ENCODE results near the gene EIF6. TPM values are rescaled to one million over a fixed set of nuclear protein-coding genes. Genes with fewer than 3 reads are reported as not detected.
"Not testable (repeated sequence)": the region's sequence is repeated elsewhere in the genome, so short reads cannot be mapped to it uniquely, and the experiment has no call there.

Gene EIF6
- total and polyA plus RNA-seq, 2 of the 8 experiments (the other 6 are each of a cell fraction or from before 2014, with no cell fraction given): 184 to 319 TPM

- Histone ChIP-seq H3K27ac (ENCODE audit: low read depth, low read length) (peak overlapping the region; percentile 99), H3K4me1 (replicated peaks in 1 of 4; ENCODE audit: control insufficient read depth in 3 of 4, insufficient read depth in 4 of 4, low read length in 3 of 4) (peaks cover 16 to 39% (median 30%) of the 10 kb centered on the region in 4 experiments), H4K91ac (replicated peaks; ENCODE audit: insufficient read length, low read length) (peak overlapping the region; percentile 98), H2BK120ac (replicated peaks; ENCODE audit: low read depth, low read length) (peak overlapping the region; percentile 98), H4K8ac (ENCODE audit: extremely low read depth, insufficient read depth, low read length) (peak overlapping the region; percentile 93; the same call in 1 of the 2 replicates), H3K23ac (ENCODE audit: insufficient read length) (peak overlapping the region; percentile 13), H4K5ac (ENCODE audit: insufficient read length, low read depth, low read length) (peak overlapping the region; percentile 97), H2BK5ac (ENCODE audit: low read depth, low read length) (peak overlapping the region; percentile 97), H2AK5ac (ENCODE audit: low read depth, low read length) (peak overlapping the region; percentile 100), H3K4ac (replicated peaks; ENCODE audit: insufficient read length, low read depth, low read length) (peak overlapping the region; percentile 23), H3K9ac (replicated peaks in 1 of 4; ENCODE audit: extremely low read depth in 1 of 4, low read depth in 3 of 4, low read length in 3 of 4) (peak overlapping the region in 3 of 4 experiments; percentile 84 to 86 (median 85); a peak in 6 of 7 replicates), H3K56ac (replicated peaks; ENCODE audit: insufficient read length, low read depth, low read length) (peak overlapping the region; percentile 62), H2BK20ac (ENCODE audit: low read length) (peak overlapping the region; percentile 98), H3K4me3 (ENCODE audit: extremely low read depth in 1 of 4, insufficient read depth in 2 of 4, low read depth in 3 of 4, low read length in 4 of 4) (peak overlapping the region in 3 of 4 experiments; percentile 9 to 39 (median 16); a peak in 3 of 8 replicates), H3K18ac (ENCODE audit: extremely low read depth, low read length) (peak overlapping the region; percentile 99), H2BK12ac (ENCODE audit: low read depth, low read length) (peak overlapping the region; percentile 100), H3K4me2 (ENCODE audit: insufficient read depth in 1 of 2, low read depth in 2 of 2, low read length in 2 of 2) (peak overlapping the region; percentile 64 to 88)
- ChIA-PET POLR2A (ENCODE audit: partially characterized antibody) (interaction anchor here (0.6 to 7.2 kb wide), 40 partner anchors 11 to 567 kb away, joined by 3 to 98 read pairs (median 4); partner anchors contain the start of genes EDEM2, EIF6, MMP24 and MMP24OS), CTCF (ENCODE audit: partially characterized antibody) (interaction anchor here (0.7 to 11.5 kb wide), 11 partner anchors 11 to 161 kb away, joined by 3 to 135 read pairs (median 4); partner anchors contain the start of genes EDEM2 and MMP24)
- H3K14ac ChIP-seq (ENCODE audit: insufficient read length); H2BK15ac ChIP-seq (ENCODE audit: low read length); H2AFZ ChIP-seq (ENCODE audit: low read length); H3K79me1 ChIP-seq (ENCODE audit: low read depth, low read length); H3K27me3 ChIP-seq (replicated peaks in 1 of 4; ENCODE audit: control insufficient read depth in 3 of 4, extremely low read depth in 1 of 4, insufficient read depth in 3 of 4, low read length in 3 of 4); H4K20me1 ChIP-seq (replicated peaks in 1 of 2; ENCODE audit: control insufficient read depth in 1 of 2, insufficient read depth in 2 of 2, low read length in 2 of 2); H3K23me2 ChIP-seq (ENCODE audit: low read depth, low read length); H3K79me2 ChIP-seq (ENCODE audit: control insufficient read depth in 1 of 2, insufficient read depth in 2 of 2, low read length in 2 of 2); H3K9me3 ChIP-seq (ENCODE audit: insufficient read depth in 2 of 2, low read depth in 1 of 2, low read length in 1 of 2); H3K36me3 ChIP-seq (ENCODE audit: control insufficient read depth in 2 of 4, insufficient read depth in 4 of 4, low read length in 3 of 4): not testable (repeated sequence)
- DNase-seq (ENCODE audit: low read depth in 1 of 2, low spot score in 2 of 2) (peak; percentile 67 to 94), FAIRE-seq (peak; percentile 90)
- WGBS, 2 experiments (ENCODE audit: extremely low coverage in 1 of 2, insufficient coverage in 1 of 2, insufficient read length in 1 of 2, insufficient replicate concordance in 2 of 2, low coverage in 1 of 2, low lambda C conversion rate in 2 of 2, missing lambda C conversion rate in 1 of 2): 2% methylated on average over 5 of the region's 8 CpGs; no CpG with 5 or more reads in 1 of the 2 experiments
- TF ChIP-seq TBP (IDR thresholded peaks at IDR 0.05; ENCODE audit: low read depth, low read length) (peak; percentile 76), CTCF (IDR thresholded peaks at IDR 0.05; ENCODE audit: control extremely low read depth in 1 of 3, insufficient read depth in 1 of 3, low read depth in 1 of 3, low read length in 3 of 3) (peak in 1 of 3 experiments; percentile 11; a peak in 1 of 4 replicates), CHD2 (IDR thresholded peaks at IDR 0.05; ENCODE audit: low read length) (peak; percentile 11; the same call in 1 of the 2 replicates), JUND (IDR thresholded peaks at IDR 0.05; ENCODE audit: low read length) (peak; percentile 86), SP1 (IDR thresholded peaks at IDR 0.05; ENCODE audit: low read depth, low read length) (peak; percentile 91), SRF (IDR thresholded peaks at IDR 0.05; ENCODE audit: low read depth, low read length) (peak; percentile 67), POLR2AphosphoS5 (IDR thresholded peaks at IDR 0.05; ENCODE audit: low read depth, low read length) (peak; percentile 53; the same call in 1 of the 2 replicates), MAX (IDR thresholded peaks at IDR 0.05) (peak; percentile 45), EGR1 (IDR thresholded peaks at IDR 0.05; ENCODE audit: borderline replicate concordance, low read depth, low read length) (peak; percentile 71)
Observed at GRCh38 chr20:35262731-35263531, 21.6 kb downstream of the EIF6 start.

Data from H1 (cell line).